ENCODE results near the gene CSTPP1.

DNA sequence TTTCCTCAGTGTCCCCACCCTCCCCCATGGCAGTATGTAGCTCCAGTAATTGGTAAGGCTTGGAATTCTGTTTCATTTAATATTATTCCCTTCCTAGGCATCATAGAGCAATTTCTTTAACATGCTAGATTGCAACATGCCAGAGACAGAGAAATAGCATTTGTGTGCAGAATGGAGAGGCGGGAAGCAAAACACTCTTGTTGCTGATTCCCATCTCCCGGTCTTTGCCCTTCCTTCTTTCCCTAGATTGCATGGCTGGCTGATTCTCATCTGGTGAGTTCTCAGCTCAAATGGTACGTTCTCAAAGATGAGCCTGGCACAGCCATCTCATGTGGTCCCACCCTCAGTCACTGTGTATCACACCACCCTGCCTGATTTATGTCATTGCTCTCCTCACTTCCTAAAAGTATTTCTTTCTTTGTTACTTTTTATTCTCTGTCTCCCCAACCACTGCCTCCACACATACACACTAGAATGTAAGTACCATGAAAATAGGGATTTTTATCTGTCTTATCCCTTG is 173.2 kb downstream of the CSTPP1 start:
- TF ChIP-seq POLR2AphosphoS5 (IDR thresholded peaks at IDR 0.05), result no peak
- TF ChIP-seq, protein P1, sequence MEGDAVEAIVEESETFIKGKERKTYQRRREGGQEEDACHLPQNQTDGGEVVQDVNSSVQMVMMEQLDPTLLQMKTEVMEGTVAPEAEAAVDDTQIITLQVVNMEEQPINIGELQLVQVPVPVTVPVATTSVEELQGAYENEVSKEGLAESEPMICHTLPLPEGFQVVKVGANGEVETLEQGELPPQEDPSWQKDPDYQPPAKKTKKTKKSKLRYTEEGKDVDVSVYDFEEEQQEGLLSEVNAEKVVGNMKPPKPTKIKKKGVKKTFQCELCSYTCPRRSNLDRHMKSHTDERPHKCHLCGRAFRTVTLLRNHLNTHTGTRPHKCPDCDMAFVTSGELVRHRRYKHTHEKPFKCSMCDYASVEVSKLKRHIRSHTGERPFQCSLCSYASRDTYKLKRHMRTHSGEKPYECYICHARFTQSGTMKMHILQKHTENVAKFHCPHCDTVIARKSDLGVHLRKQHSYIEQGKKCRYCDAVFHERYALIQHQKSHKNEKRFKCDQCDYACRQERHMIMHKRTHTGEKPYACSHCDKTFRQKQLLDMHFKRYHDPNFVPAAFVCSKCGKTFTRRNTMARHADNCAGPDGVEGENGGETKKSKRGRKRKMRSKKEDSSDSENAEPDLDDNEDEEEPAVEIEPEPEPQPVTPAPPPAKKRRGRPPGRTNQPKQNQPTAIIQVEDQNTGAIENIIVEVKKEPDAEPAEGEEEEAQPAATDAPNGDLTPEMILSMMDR (IDR thresholded peaks at IDR 0.05), result no peak
- TF ChIP-seq EP300 (IDR thresholded peaks at IDR 0.05), result no peak
- no peak for TF ChIP-seq POLR2A (IDR thresholded peaks at IDR 0.05)

Data from gastroesophageal sphincter (tissue), 3 donors.